K562 (cell line): ENCODE measurements around the gene SLC5A5. TPM values are rescaled to one million over a fixed set of nuclear protein-coding genes. Genes with fewer than 3 reads are reported as not detected.
A peak's percentile ranks its signal among the peaks of the same experiment; 100 is the strongest.

Experiments used
- ATAC-seq: fragments of 200-7000 bp; cut with Tn5 transposase; 3 replicates; pipeline ENCODE4 v1.9.1; 2020; ENCODE audit warnings: moderate library complexity
- BruUV-seq: library from RNA; stranded (reverse); fragments of 400-500 nt; replicated peaks from 2 replicates; lab custom pipeline; 2021; lab: Mats Ljungman, UMichigan
- CTCF ChIA-PET: fragments of 300-600 bp; formaldehyde crosslinking; extraction: SDS; loops from one replicate; lab custom pipeline; 2021; ENCODE audit warnings: low intra/inter-chr PET ratio; lab: Yijun Ruan, JAX
- POLR2A ChIA-PET: fragments of 300-600, 350-650 bp; sonication (Branson Sonifier 250); formaldehyde crosslinking; extraction: SDS; loops from one replicate; lab custom pipeline; 2021; ENCODE audit warnings: antibody characterized with exemption, inconsistent platforms; lab: Yijun Ruan, JAX
- DNase-seq, 4 experiments: peaks; one replicate each; pipeline versions ENCODE4 v3.0.0 to v3.0.0-alpha.2; 2011 to 2018; ENCODE audit warnings: low spot score in 3 of 4, mixed read lengths in 3 of 4; ENCODE audit errors: extremely low read depth in 1 of 4
- FAIRE-seq: peaks from 2 replicates; lab custom pipeline; 2011; peaks lifted over from hg19 to GRCh38; lab: Jason Lieb, UNC
- H2AFZ ChIP-seq: 2 replicates; pipeline ENCODE4 v1.6.0; 2011; ENCODE audit warnings: low read depth, low read length, control low read depth, inconsistent platforms
- H3K27ac ChIP-seq: fragments of 200-600 bp; 3 replicates; pipeline ENCODE4 v1.8.0; 2011; ENCODE audit warnings: low read depth, mild to moderate bottlenecking, control low read depth, inconsistent platforms, low read length, moderate library complexity, mixed read lengths; ENCODE audit errors: extremely low read depth
- H3K27me3 ChIP-seq, 2 experiments: fragments of 300-600 bp in 1 of 2; 2 replicates in 1 of 2; 3 replicates in 1 of 2; pipeline versions ENCODE4 v1.6.0 to v1.8.0; 2011; ENCODE audit warnings: inconsistent platforms in 2 of 2, low read length in 2 of 2, mild to moderate bottlenecking in 1 of 2, mixed read lengths in 1 of 2, moderate library complexity in 1 of 2; ENCODE audit not compliant: control insufficient read depth in 2 of 2, insufficient read depth in 2 of 2
- H3K36me3 ChIP-seq: fragments of 300-600 bp; 3 replicates; pipeline ENCODE4 v1.8.0; 2011; ENCODE audit warnings: mild to moderate bottlenecking, low read length, inconsistent platforms; ENCODE audit not compliant: control insufficient read depth, insufficient read depth
- H3K4me1 ChIP-seq, 2 experiments: fragments of 200-600 bp in 1 of 2; replicated peaks in 1 of 2; 2 replicates in 1 of 2; 3 replicates in 1 of 2; pipeline versions ENCODE4 v1.5.1 to v1.8.0; 2011; ENCODE audit warnings: inconsistent platforms in 2 of 2, low read length in 2 of 2, mild to moderate bottlenecking in 1 of 2, mixed read lengths in 1 of 2, moderate library complexity in 1 of 2; ENCODE audit not compliant: control insufficient read depth in 2 of 2, insufficient read depth in 2 of 2
- H3K4me2 ChIP-seq: 2 replicates; pipeline ENCODE4 v1.6.1; 2011; ENCODE audit warnings: low read length, control low read depth, inconsistent platforms, mixed read lengths; ENCODE audit not compliant: insufficient read depth
- H3K4me3 ChIP-seq: fragments of 200-600 bp; sonication (generic), shearing (Covaris generic); 2 replicates; pipeline ENCODE4 v1.5.1; 2016; ENCODE audit warnings: control low read depth, inconsistent platforms
- H3K79me2 ChIP-seq: fragments of 200-600 bp; 3 replicates; pipeline ENCODE4 v1.8.0; 2011; ENCODE audit warnings: low read length, inconsistent platforms; ENCODE audit not compliant: control insufficient read depth, insufficient read depth
- H3K9ac ChIP-seq, 2 experiments: 2 replicates each; pipeline versions ENCODE4 v1.6.0 to v1.6.1; 2011; ENCODE audit warnings: low read depth in 2 of 2, low read length in 2 of 2, control low read depth in 1 of 2, inconsistent platforms in 1 of 2, mild to moderate bottlenecking in 1 of 2, mixed read lengths in 1 of 2; ENCODE audit not compliant: insufficient read depth in 1 of 2
- H3K9me1 ChIP-seq: one replicate; pipeline ENCODE4 v1.6.0; 2011; ENCODE audit warnings: inconsistent platforms, mild to moderate bottlenecking, low read length, moderate library complexity; ENCODE audit not compliant: control insufficient read depth, insufficient read depth
- H3K9me3 ChIP-seq: replicated peaks from 2 replicates; pipeline ENCODE4 v1.5.1; 2011; ENCODE audit warnings: low read depth, low read length, inconsistent platforms; ENCODE audit not compliant: control insufficient read depth, insufficient read depth
- H4K20me1 ChIP-seq: replicated peaks from 2 replicates; pipeline ENCODE4 v1.6.1; 2011; ENCODE audit warnings: low read length, inconsistent platforms, mixed read lengths; ENCODE audit not compliant: control insufficient read depth, insufficient read depth
- CCNT2 ChIP-seq: IDR thresholded peaks from 2 replicates; pipeline ENCODE4 v1.6.1; 2011; ENCODE audit warnings: borderline replicate concordance, low read depth, mild to moderate bottlenecking, moderate library complexity, mixed read lengths, low read length; ENCODE audit not compliant: insufficient read length; ENCODE audit errors: extremely low read depth
- PATZ1 ChIP-seq: fragments of 250-450 bp; sonication (Bioruptor Pico); IDR thresholded peaks from 2 replicates; pipeline ENCODE4 v1.5.0; 2020; ENCODE audit warnings: mild to moderate bottlenecking, borderline replicate concordance
- RNF219 ChIP-seq: fragments of 250-450 bp; sonication (Bioruptor Pico); IDR thresholded peaks from 2 replicates; pipeline ENCODE4 v1.5.0; 2022; ENCODE audit warnings: mild to moderate bottlenecking
- TCF15 ChIP-seq: fragments of 250-450 bp; sonication (Bioruptor Pico); IDR thresholded peaks from 2 replicates; pipeline ENCODE4 v1.8.0; 2022; ENCODE audit warnings: moderate library complexity, mild to moderate bottlenecking, inconsistent platforms
- TSC22D4 ChIP-seq: fragments of 450-650 bp; IDR thresholded peaks from 2 replicates; pipeline ENCODE4 v1.6.1; 2016; ENCODE audit warnings: missing genetic modification characterization, missing biosample characterization, control low read depth
- ZBTB17 ChIP-seq: fragments of 450-650 bp; formaldehyde crosslinking; IDR thresholded peaks from 2 replicates; pipeline ENCODE4 v1.4.0; 2020; ENCODE audit warnings: mild to moderate bottlenecking
- ZNF316 ChIP-seq: fragments of 450-650 bp; IDR thresholded peaks from 2 replicates; pipeline ENCODE4 v1.6.1; 2016
- ZNF384 ChIP-seq: IDR thresholded peaks from 2 replicates; pipeline ENCODE4 v1.6.1; 2012; ENCODE audit warnings: low read depth, low read length, improper control_type of control experiment
- ZNF512 ChIP-seq: IDR thresholded peaks from 2 replicates; pipeline ENCODE4 v1.6.1; 2016; ENCODE audit warnings: missing genetic modification characterization, missing compliant biosample characterization
- WGBS: fragments of 100-300 bp; shearing (Covaris generic); methylation state at CpG from one replicate; pipeline ENCODE4 v1.1.6; 2016; ENCODE audit warnings: low coverage, mixed read lengths; ENCODE audit not compliant: insufficient coverage; ENCODE audit errors: missing lambda C conversion rate; 5-methylcytosine and 5-hydroxymethylcytosine counted together
- in situ Hi-C: fragments of 300-500 bp; cut with MboI; formaldehyde crosslinking; loops from 4 replicates; pipeline ENCODE4 v1.15.0; 2018; ENCODE audit warnings: inconsistent platforms, mixed read lengths
- intact Hi-C: fragments of 100-400 bp; cut with micrococcal nuclease; formaldehyde crosslinking; loops from 2 replicates; pipeline ENCODE4 v1.14.2; 2022
- polyA plus RNA-seq, 8 experiments: library from polyadenylated mRNA; depleted of rRNA in 4 of 8; stranded (reverse) in 5 of 8; unstranded in 3 of 8; fragments of >200 nt; fragmentation: Nextera tagmentation in 2 of 8; fragmentation: Illumina TruSeq in 1 of 8; extraction: Ambion mirVana in 2 of 8; extraction: Trizol in 1 of 8; gene quantifications; 2 replicates each; pipeline versions ENCODE4 v1.2.1 to v1.2.3, GENCODE V29; 2011 to 2014; ENCODE audit warnings: inconsistent platforms in 1 of 8, missing spikeins in 1 of 8
- total RNA-seq, 7 experiments: library from RNA; depleted of rRNA in 6 of 7; stranded (reverse); fragments of >200 nt in 6 of 7; fragmentation: Illumina TruSeq in 2 of 7; extraction: Trizol in 2 of 7; gene quantifications; 2 replicates each; pipeline versions ENCODE4 v1.2.1 to v1.2.3, GENCODE V29; 2011 to 2021; ENCODE audit warnings: low replicate concordance in 1 of 7

Gene SLC5A5
- total and polyA plus RNA-seq, 9 of the 15 experiments (the other 6 are each of a cell fraction or from before 2014, with no cell fraction given), result 0.10 to 0.73 (median 0.23) TPM

GRCh38 chr19:17830567-17831418, 41.0 kb upstream of the SLC5A5 start (continued):
- TF ChIP-seq PATZ1 (CRISPR knock-in tag) (no peak), TSC22D4 (0 out of 2 replicates have a peak, but pooled peaks have one; percentile 26)

- intact Hi-C loops, result no loop called here
- Histone ChIP-seq H3K27me3 (peaks cover 2 to 12% of the 10 kb centered on the region in 2 experiments; a peak in 3 of 5 replicates), H3K4me1 (peaks cover 4 to 34% of the 10 kb centered on the region in 2 experiments; a peak in 3 of 5 replicates), H3K4me3 (peak overlapping the region; percentile 42), H3K4me2 (peak overlapping the region; percentile 95), H3K36me3 (no peaks in the 10 kb centered on the region), H3K79me2 (no peaks in the 10 kb centered on the region), H3K9me1 (no peaks in the 10 kb centered on the region), H3K9me3 (no peaks in the 10 kb centered on the region), H2AFZ (peak overlapping the region; percentile 98), H3K27ac (no peak overlapping the region; the same call in 2 of the 3 replicates), H4K20me1 (peaks cover 5% of the 10 kb centered on the region; the same call in 1 of the 2 replicates), H3K9ac (peak overlapping the region; percentile 50 to 93; a peak in 3 of 4 replicates)
- FAIRE-seq, result no peak
- ATAC-seq, result no peak
- ChIA-PET CTCF (no interaction called here), POLR2A (no interaction called here)
- no TSS peak for BruUV-seq
- in situ Hi-C loops, result no loop called here
- 40% methylated on average over 25 of the region's 25 CpGs for WGBS
- DNase-seq, result no peak
- TF ChIP-seq ZBTB17 (CRISPR knock-in tag) (no peak), ZNF384 (no peak), RNF219 (CRISPR knock-in tag) (no peak), CCNT2 (peak; percentile 17), ZNF316 (0 out of 2 replicates have a peak, but pooled peaks have one; percentile 22), ZNF512 (no peak), TCF15 (no peak)
These were observed 40.3 kb upstream of the SLC5A5 start for GRCh38 chr19:17831419-17831888.
